ENCODE measurements around the gene AUTS2. TPM values are rescaled to one million over a fixed set of nuclear protein-coding genes. Genes with fewer than 3 reads are reported as not detected.

The AUTS2 gene
- total and polyA plus RNA-seq, 2 of the 8 experiments (the other 6 are each of a cell fraction or from before 2014, with no cell fraction given): 25.9 to 101 TPM

DNA sequence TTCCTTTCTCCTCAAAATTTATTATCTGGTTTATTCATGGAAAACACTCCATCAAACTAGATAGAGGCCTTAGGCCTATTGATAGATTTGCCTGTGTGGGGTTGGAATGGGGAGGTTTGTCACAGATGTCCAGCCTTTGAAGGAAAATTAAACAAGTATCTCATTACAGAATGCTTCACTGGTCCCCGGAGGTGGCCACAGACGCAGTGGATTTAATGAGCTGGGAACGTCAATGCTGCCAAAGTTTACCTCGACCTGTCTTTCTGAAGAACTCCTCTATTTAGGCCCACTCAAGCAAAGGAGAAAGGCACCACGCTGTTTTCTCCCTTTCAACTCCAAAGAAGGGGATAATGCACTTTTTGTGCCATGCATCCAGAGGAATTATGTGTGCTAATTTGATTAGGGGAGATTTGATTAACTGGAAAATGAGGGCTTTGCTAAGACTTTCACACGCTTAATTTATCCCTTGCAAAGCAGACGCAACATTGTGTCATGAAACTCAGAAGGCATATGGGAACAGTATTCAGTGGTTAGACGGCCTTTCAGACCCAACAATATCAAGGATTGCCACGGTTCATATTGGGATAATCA, 974.9 kb downstream of the AUTS2 start:
- TF ChIP-seq SIRT6 (IDR thresholded peaks at IDR 0.05; ENCODE audit: low read length): no peak
- TF ChIP-seq TAF1 (IDR thresholded peaks at IDR 0.05; ENCODE audit: low read depth, low read length): no peak
- no peak for TF ChIP-seq ATF3 (IDR thresholded peaks at IDR 0.05; ENCODE audit: insufficient read depth, low read depth, low read length)
- no peak for TF ChIP-seq SRF (IDR thresholded peaks at IDR 0.05; ENCODE audit: low read depth, low read length)
- no peak for TF ChIP-seq NRF1 (IDR thresholded peaks at IDR 0.05; ENCODE audit: low read depth, low read length)
- no peak for TF ChIP-seq SP1 (IDR thresholded peaks at IDR 0.05; ENCODE audit: low read depth, low read length)
- TF ChIP-seq KDM1A (IDR thresholded peaks at IDR 0.05; ENCODE audit: borderline replicate concordance, low read length): no peak
- no peaks in the 10 kb centered on the region for H3K79me2 ChIP-seq (ENCODE audit: control insufficient read depth in 1 of 2, insufficient read depth in 2 of 2, low read length in 2 of 2)
- H4K91ac ChIP-seq (replicated peaks; ENCODE audit: insufficient read length, low read length): no peak overlapping the region
- H2BK5ac ChIP-seq (ENCODE audit: low read depth, low read length): no peak overlapping the region
- no peaks in the 10 kb centered on the region for H3K79me1 ChIP-seq (ENCODE audit: low read depth, low read length)
- H3K4me1 ChIP-seq (replicated peaks in 1 of 4; ENCODE audit: control insufficient read depth in 3 of 4, insufficient read depth in 4 of 4, low read length in 3 of 4): peaks cover 0 to 3% (median 0%) of the 10 kb centered on the region in 4 experiments; a peak in 1 of 7 replicates
- no peaks in the 10 kb centered on the region for H3K9me3 ChIP-seq (ENCODE audit: insufficient read depth in 2 of 2, low read depth in 1 of 2, low read length in 1 of 2)
- no peak overlapping the region for H3K4me3 ChIP-seq (ENCODE audit: extremely low read depth in 1 of 4, insufficient read depth in 2 of 4, low read depth in 3 of 4, low read length in 4 of 4)
- no peak overlapping the region for H2BK20ac ChIP-seq (ENCODE audit: low read length)
- H4K8ac ChIP-seq (ENCODE audit: extremely low read depth, insufficient read depth, low read length): no peak overlapping the region
- H3K36me3 ChIP-seq (ENCODE audit: control insufficient read depth in 2 of 4, insufficient read depth in 4 of 4, low read length in 3 of 4): no peaks in the 10 kb centered on the region
- H4K5ac ChIP-seq (ENCODE audit: insufficient read length, low read depth, low read length): no peak overlapping the region
- no peak overlapping the region for H3K27ac ChIP-seq (ENCODE audit: low read depth, low read length)
- no peak overlapping the region for H2BK120ac ChIP-seq (replicated peaks; ENCODE audit: low read depth, low read length)
- no peak overlapping the region for H2BK15ac ChIP-seq (ENCODE audit: low read length)
- H3K23me2 ChIP-seq (ENCODE audit: low read depth, low read length): no peaks in the 10 kb centered on the region
- no peak overlapping the region for H3K56ac ChIP-seq (replicated peaks; ENCODE audit: insufficient read length, low read depth, low read length)
- H3K23ac ChIP-seq (ENCODE audit: insufficient read length): no peak overlapping the region
- FAIRE-seq (no peak), DNase-seq (ENCODE audit: low read depth in 1 of 2, low spot score in 2 of 2) (no peak)
- POLR2A ChIA-PET (ENCODE audit: partially characterized antibody): no interaction called here
- H3K14ac ChIP-seq (ENCODE audit: insufficient read length): no peak overlapping the region
- no peaks in the 10 kb centered on the region for H3K27me3 ChIP-seq (replicated peaks in 1 of 4; ENCODE audit: control insufficient read depth in 3 of 4, extremely low read depth in 1 of 4, insufficient read depth in 3 of 4, low read length in 3 of 4)
- no peak overlapping the region for H2AK5ac ChIP-seq (ENCODE audit: low read depth, low read length)
- no peak overlapping the region for H2AFZ ChIP-seq (ENCODE audit: low read length)
- H3K18ac ChIP-seq (ENCODE audit: extremely low read depth, low read length): no peak overlapping the region
- no peak overlapping the region for H3K9ac ChIP-seq (replicated peaks in 1 of 4; ENCODE audit: extremely low read depth in 1 of 4, low read depth in 3 of 4, low read length in 3 of 4)
- WGBS, 2 experiments (ENCODE audit: extremely low coverage in 1 of 2, insufficient coverage in 1 of 2, insufficient read length in 1 of 2, insufficient replicate concordance in 2 of 2, low coverage in 1 of 2, low lambda C conversion rate in 2 of 2, missing lambda C conversion rate in 1 of 2): 88% methylated on average over 9 of the region's 9 CpGs; no CpG with 5 or more reads in 1 of the 2 experiments
- CTCF ChIA-PET (ENCODE audit: partially characterized antibody): interaction anchor here (2.3 kb wide), 1 partner anchor 11 kb away, joined by 13 read pairs; no protein-coding TSS in a partner anchor
- H4K20me1 ChIP-seq (replicated peaks in 1 of 2; ENCODE audit: control insufficient read depth in 1 of 2, insufficient read depth in 2 of 2, low read length in 2 of 2): no peaks in the 10 kb centered on the region
- no peak overlapping the region for H2BK12ac ChIP-seq (ENCODE audit: low read depth, low read length)
- H3K4ac ChIP-seq (replicated peaks; ENCODE audit: insufficient read length, low read depth, low read length): no peak overlapping the region
- no peak overlapping the region for H3K4me2 ChIP-seq (ENCODE audit: insufficient read depth in 1 of 2, low read depth in 2 of 2, low read length in 2 of 2)
